GM18873 (cell line): ENCODE data around the gene MED17.

Experiments
- ATAC-seq: cut with Tn5 transposase; IDR thresholded peaks from one replicate; pipeline ENCODE4 v1.9.1; 2021; ENCODE audit warnings: mild to moderate bottlenecking, moderate library complexity, moderate number of reproducible peaks; ENCODE audit not compliant: unreplicated experiment, low FRiP score

The MED17 gene

DNA sequence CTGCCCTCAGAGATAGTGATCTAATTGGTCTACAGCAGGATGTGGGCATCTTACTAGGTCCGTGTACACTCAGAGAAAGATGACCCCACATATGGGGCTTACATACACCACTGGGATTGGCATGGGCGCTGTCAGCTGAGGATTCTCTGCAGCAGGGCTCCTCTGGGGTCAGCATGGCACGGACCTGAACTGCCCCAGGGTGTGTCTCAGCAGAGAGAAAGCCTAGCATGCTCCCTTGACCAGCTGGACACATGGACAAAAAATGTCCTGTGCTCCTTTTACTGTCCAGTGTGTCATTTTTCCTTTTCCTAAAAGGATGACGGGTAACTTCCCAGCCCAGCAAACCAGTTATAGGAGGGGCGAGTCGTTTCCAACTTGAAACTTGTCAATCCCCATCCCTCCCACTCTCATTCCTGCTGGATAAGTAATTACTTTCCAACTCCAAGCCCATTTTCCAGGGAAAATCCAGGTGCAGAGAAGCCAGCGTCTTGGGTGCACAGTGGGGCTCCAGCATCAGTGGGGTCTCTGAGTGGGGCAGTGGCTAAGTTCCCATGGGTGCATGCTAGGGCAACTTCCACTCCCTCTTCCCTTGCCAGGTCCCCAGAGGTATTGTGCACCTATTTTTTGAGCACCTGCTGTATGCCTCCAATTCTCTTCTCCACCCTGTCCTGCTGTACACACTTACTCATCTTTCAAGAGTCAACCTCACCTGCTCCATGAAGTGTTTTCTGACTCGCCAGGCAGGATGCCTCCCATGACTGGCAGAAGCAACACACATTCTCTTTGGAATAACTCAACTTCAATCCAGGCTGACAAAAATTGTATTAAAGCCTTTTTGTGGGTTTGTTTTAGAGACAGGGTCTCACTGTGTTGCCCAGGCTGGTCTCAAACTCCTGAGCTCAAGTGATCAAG, 61.4 kb downstream of the MED17 start:
- ATAC-seq, result no peak

DNA sequence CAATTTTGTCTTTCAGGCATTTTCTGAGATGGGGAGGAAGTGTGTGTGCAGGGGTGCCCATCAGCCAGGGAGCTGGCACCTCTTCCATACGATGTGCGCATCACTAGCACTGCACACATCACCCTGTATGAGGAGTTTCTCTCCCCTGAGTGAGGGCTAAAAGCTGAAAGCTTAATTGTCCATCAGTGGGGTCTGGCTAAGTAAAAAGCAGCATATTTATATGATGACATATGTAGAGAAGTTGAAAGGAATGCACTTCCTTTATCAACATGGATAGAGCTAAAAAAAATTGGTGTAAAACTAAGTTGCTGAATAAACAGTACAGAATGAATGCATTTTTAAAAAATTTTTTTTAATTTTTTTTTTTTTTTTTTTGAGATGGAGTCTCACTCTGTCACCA, 62.3 kb downstream of the MED17 start:
- ATAC-seq, result no peak

DNA sequence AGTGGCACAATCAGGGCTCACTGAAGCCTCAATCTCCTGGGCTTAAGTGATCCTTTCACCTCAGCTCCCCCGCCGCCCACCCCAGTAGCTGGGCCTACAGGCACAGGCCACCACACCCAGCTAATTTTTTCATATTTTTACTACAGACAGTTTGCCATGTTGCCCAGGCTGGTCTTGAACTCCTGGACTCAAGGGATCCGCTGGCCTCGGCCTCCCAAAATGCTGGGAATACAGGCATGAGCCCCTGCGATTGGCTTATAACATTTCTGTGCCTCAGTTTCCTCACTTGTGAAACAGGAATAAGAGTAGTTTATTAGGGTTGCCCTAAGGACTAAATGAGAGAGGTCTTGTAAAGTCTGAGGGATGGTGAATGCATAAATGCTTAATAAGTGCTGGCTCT, 65.1 kb downstream of the MED17 start:
- ATAC-seq, result no peak

DNA sequence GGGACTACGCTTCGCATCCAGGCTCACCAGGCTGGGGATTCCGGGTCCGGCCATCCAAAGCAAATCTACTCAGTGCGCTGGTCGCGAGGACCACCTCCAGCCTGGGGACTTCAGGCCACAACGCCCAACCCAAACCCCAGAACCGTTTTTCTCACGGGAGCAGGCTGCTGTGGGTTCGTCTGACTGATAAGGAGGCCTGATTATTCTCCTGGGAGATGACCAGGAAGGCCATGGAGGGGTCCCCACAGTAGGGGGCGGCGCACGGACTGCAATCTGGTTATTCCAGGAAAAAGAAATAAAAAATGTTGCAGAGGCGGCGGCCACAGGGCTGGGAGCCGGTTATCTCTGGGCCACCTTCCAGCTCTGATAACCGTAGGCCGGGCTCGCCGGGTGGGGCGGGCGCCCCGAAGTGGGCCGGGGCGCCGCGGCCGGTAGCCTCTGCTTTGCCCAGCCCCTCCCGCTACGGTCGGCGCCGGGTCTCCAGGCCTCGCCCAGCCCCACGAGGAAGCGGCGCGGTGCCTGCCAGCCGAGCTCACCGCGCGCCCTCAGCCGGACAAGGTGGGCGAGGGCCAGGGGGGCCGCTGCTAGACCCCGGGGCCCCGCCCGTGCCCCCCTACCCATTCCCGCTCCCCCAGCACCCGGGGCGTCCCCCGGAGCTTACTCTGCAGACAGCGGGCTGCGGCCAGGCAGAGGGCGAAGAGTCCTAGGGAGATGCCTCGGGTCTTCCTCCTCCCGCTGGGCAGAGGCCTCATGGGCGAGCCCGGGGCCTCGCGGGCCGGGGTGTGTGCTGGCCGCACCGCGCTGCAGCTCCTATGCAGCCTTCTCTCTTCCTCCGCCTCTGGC, 65.9 kb downstream of the MED17 start:
- ATAC-seq, result no peak

DNA sequence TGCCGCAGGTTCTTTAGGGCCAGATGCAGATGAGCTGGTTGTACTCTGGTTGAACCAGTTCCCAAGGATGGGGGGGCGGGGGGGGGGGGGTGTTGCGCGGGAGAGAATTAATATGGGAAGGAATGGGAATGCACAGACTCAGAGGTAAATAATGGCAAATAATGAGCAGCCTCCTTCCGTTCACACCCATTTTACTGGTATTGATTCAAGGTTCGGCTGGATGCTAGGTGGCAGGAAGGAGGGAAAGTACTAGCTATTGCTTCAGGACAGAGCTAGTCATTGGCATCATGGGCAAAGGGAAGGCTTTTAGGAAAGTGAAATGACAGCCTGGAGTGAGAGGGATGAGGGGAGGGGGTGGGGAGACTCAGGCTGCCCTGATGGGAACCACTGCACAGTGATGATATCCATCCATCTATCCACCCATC, 66.5 kb downstream of the MED17 start, which contains the start of gene VSTM5:
TSS of gene VSTM5 (minus strand) at position 25 of the 425 bp plus-strand sequence. CDS start 116 bp downstream, outside the sequence.
- no peak for ATAC-seq

DNA sequence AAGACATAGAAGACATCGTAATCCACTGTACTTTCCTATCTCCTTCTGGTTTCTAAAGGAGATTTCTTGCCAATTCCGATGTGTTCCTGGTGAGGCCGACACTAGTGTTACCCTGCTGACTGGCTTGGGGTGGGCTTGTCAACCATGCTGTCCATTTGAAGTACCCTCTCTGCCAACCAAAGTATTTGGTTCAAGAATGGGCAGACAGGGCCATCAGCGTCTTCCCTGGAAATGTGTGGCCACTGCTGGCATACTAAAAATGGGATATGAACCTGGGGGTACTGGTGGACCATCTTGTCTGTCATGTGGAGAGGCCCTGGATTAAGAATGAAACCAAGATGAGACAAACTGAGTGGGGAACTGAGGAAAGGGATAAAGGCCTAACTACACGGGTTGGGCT, 68.2 kb downstream of the MED17 start:
- ATAC-seq, result no peak

DNA sequence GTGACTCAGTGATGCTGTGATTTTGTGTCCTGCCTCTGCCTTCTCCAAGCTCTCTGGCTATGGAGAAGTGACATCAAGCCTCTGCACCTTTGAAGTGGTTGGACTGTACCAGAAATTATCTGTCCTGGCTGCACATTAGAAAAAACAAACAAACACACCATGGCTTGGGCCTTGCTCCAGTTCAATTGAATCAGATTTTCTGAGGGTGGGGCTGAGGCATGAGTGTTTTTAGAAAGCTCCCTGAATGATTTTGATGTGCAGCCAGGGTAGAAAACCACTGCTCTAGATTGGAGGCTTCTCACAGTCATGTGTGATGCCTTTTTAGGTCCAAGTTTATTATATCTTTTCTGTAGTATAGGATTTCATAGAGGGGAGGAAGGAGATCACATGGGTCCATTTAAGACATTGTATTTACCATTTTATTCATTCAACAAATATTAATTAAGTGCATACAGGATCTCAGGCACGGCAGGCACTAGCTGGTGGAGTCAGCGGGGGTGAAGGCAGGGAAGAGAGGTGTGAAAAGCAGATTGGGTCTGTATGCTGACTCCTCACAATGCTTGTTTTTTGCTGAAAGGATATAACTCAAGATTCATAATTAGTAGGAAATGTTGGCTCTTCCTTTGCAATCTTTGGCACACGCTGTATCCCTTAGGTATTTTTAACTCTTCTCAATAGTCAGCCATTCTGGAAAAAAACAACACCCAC, 73.5 kb downstream of the MED17 start:
- ATAC-seq, result no peak

DNA sequence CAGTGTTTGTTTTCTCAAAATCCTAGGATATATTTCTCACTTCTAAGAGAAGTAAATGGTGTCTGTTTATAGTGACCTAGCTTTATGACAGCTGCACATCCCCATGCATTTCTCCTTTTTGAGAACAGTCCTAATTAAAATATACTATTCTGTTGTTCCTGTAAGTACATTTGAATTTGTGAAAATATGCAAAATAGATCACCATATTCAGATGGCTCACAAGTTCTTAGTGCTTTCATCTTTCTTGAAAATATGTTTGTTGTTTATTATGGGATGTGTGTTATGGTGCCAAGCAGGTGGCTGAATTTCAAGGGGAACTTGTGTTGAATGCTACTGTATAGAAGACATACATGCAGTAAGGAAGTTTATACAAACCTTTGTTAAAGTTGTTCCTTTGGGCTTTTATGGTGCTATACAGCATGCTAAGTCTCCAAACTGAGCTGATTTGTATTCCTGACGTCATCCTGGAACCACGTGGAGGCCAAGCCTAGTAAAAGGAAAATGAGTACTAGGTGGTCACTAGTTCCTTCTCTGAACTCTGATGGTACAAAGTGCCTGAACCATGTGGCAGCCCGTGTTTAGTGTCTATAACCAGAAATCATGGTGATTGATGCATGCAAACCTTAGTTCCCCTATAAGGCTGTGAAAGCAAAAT, 74.2 kb downstream of the MED17 start:
- no peak for ATAC-seq

DNA sequence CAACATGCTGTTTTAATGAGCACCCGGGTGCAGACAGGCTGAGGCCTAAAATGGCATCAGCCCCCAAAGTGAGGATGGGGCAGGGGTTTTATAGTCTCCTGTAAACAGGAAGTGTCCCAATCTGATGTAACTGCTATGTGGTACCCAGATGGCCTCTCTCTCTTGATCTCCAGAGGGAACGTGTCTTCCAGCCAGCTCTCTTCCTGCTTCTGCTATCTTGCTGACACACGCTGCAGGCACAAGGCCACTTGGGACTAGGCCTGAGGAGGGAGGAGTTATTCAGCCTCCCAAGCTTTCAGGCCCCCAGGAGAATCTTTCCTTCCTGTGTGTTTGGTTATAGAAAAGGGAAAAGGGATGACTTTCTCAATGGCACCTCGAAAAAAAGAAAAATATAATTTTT, 77.7 kb downstream of the MED17 start:
- ATAC-seq, result no peak
